H1 (cell line): ENCODE measurements around the gene F10. TPM values are rescaled to one million over a fixed set of nuclear protein-coding genes. Genes with fewer than 3 reads are reported as not detected.

Source experiments
- CTCF ChIA-PET: fragments of 300-600 bp; sonication (Branson Sonifier 250); formaldehyde crosslinking; loops from one replicate; lab custom pipeline; 2021; ENCODE audit not compliant: partially characterized antibody; lab: Charles Lee
- POLR2A ChIA-PET: fragments of 300-600 bp; sonication (Branson Sonifier 250); formaldehyde crosslinking; loops from one replicate; lab custom pipeline; 2021; ENCODE audit warnings: inconsistent platforms; ENCODE audit not compliant: partially characterized antibody; lab: Charles Lee
- DNase-seq, 2 experiments: peaks; one replicate each; pipeline versions ENCODE4 v3.0.0 to v3.0.0-alpha.2; 2010 to 2022; ENCODE audit warnings: low spot score in 2 of 2, low read depth in 1 of 2, mixed read lengths in 1 of 2
- FAIRE-seq: peaks from 2 replicates; lab custom pipeline; 2011; peaks lifted over from hg19 to GRCh38; lab: Jason Lieb, UNC
- H2AFZ ChIP-seq: 2 replicates; pipeline ENCODE4 v1.8.1; 2012; ENCODE audit warnings: low read length, inconsistent platforms
- H2AK5ac ChIP-seq: 2 replicates; pipeline ENCODE4 v1.6.1; 2013; ENCODE audit warnings: low read depth, low read length
- H2BK120ac ChIP-seq: replicated peaks from 2 replicates; pipeline ENCODE3; 2013; ENCODE audit warnings: low read depth, low read length, inconsistent platforms
- H2BK12ac ChIP-seq: 2 replicates; pipeline ENCODE4 v1.6.1; 2013; ENCODE audit warnings: low read depth, low read length
- H2BK15ac ChIP-seq: 2 replicates; pipeline ENCODE4 v1.6.1; 2013; ENCODE audit warnings: low read length
- H2BK20ac ChIP-seq: 2 replicates; pipeline ENCODE4 v1.6.1; 2013; ENCODE audit warnings: low read length
- H2BK5ac ChIP-seq: 2 replicates; pipeline ENCODE4 v1.6.1; 2013; ENCODE audit warnings: low read depth, low read length
- H3K14ac ChIP-seq: 2 replicates; pipeline ENCODE4 v1.6.1; 2013; ENCODE audit warnings: inconsistent platforms; ENCODE audit not compliant: insufficient read length
- H3K18ac ChIP-seq: 2 replicates; pipeline ENCODE4 v1.6.1; 2013; ENCODE audit warnings: low read length; ENCODE audit errors: extremely low read depth
- H3K23ac ChIP-seq: 2 replicates; pipeline ENCODE4 v1.6.1; 2013; ENCODE audit warnings: inconsistent platforms; ENCODE audit not compliant: insufficient read length
- H3K23me2 ChIP-seq: 2 replicates; pipeline ENCODE4 v1.6.1; 2013; ENCODE audit warnings: low read depth, low read length
- H3K27ac ChIP-seq: 2 replicates; pipeline ENCODE4 v1.6.1; 2011; ENCODE audit warnings: low read depth, low read length, inconsistent platforms
- H3K27me3 ChIP-seq, 4 experiments: replicated peaks in 1 of 4; 1 replicate in 1 of 4; 2 replicates in 3 of 4; pipeline versions ENCODE4 v1.6.1 to v1.8.1; 2011 to 2013; ENCODE audit warnings: low read length in 3 of 4, mild to moderate bottlenecking in 3 of 4, inconsistent platforms in 2 of 4, mixed read lengths in 2 of 4, moderate library complexity in 1 of 4; ENCODE audit not compliant: control insufficient read depth in 3 of 4, insufficient read depth in 3 of 4; ENCODE audit errors: extremely low read depth in 1 of 4
- H3K36me3 ChIP-seq, 4 experiments: 2 replicates each; pipeline versions ENCODE4 v1.6.1 to v1.8.1; 2011 to 2013; ENCODE audit warnings: mild to moderate bottlenecking in 4 of 4, low read length in 3 of 4, moderate library complexity in 2 of 4, control low read depth in 1 of 4, inconsistent platforms in 1 of 4; ENCODE audit not compliant: insufficient read depth in 4 of 4, control insufficient read depth in 2 of 4
- H3K4ac ChIP-seq: replicated peaks from 2 replicates; pipeline ENCODE3; 2013; ENCODE audit warnings: low read length, low read depth, mixed read lengths, inconsistent platforms; ENCODE audit not compliant: insufficient read length
- H3K4me1 ChIP-seq, 4 experiments: replicated peaks in 1 of 4; 1 replicate in 1 of 4; 2 replicates in 3 of 4; pipeline versions ENCODE4 v1.6.1 to v1.8.1; 2011 to 2013; ENCODE audit warnings: low read length in 3 of 4, inconsistent platforms in 2 of 4, mixed read lengths in 1 of 4; ENCODE audit not compliant: insufficient read depth in 4 of 4, control insufficient read depth in 3 of 4
- H3K4me2 ChIP-seq, 2 experiments: 2 replicates each; pipeline versions ENCODE4 v1.6.1 to v1.8.1; 2011 to 2013; ENCODE audit warnings: low read depth in 2 of 2, low read length in 2 of 2, control low read depth in 1 of 2, inconsistent platforms in 1 of 2, mild to moderate bottlenecking in 1 of 2; ENCODE audit not compliant: insufficient read depth in 1 of 2
- H3K4me3 ChIP-seq, 4 experiments: fragments of 200-600, 300-600 bp in 1 of 4; sonication (generic), shearing (Covaris generic), sonication (Bioruptor Twin) in 1 of 4; 2 replicates each; pipeline versions ENCODE4 v1.5.1 to v1.8.1; 2011 to 2016; ENCODE audit warnings: low read length in 4 of 4, low read depth in 3 of 4, control low read depth in 2 of 4, inconsistent platforms in 2 of 4, mild to moderate bottlenecking in 2 of 4, mixed read lengths in 1 of 4, moderate library complexity in 1 of 4; ENCODE audit not compliant: insufficient read depth in 2 of 4; ENCODE audit errors: extremely low read depth in 1 of 4
- H3K56ac ChIP-seq: replicated peaks from 2 replicates; pipeline ENCODE3; 2013; ENCODE audit warnings: low read depth, mild to moderate bottlenecking, mixed read lengths, low read length, inconsistent platforms; ENCODE audit not compliant: insufficient read length
- H3K79me1 ChIP-seq: 2 replicates; pipeline ENCODE4 v1.6.1; 2013; ENCODE audit warnings: low read depth, low read length, control low read depth
- H3K79me2 ChIP-seq, 2 experiments: 2 replicates each; pipeline versions ENCODE4 v1.6.1 to v1.8.1; 2012 to 2013; ENCODE audit warnings: low read length in 2 of 2, mild to moderate bottlenecking in 2 of 2, inconsistent platforms in 1 of 2; ENCODE audit not compliant: insufficient read depth in 2 of 2, control insufficient read depth in 1 of 2
- H3K9ac ChIP-seq, 4 experiments: replicated peaks in 1 of 4; 1 replicate in 1 of 4; 2 replicates in 3 of 4; pipeline versions ENCODE4 v1.6.1 to v1.8.1; 2011 to 2013; ENCODE audit warnings: low read depth in 3 of 4, low read length in 3 of 4, control low read depth in 2 of 4, mild to moderate bottlenecking in 2 of 4, moderate library complexity in 2 of 4, inconsistent platforms in 1 of 4; ENCODE audit errors: extremely low read depth in 1 of 4
- H3K9me3 ChIP-seq, 2 experiments: 2 replicates each; pipeline versions ENCODE4 v1.6.1 to v1.8.1; 2012 to 2013; ENCODE audit warnings: mild to moderate bottlenecking in 2 of 2, moderate library complexity in 2 of 2, control low read depth in 1 of 2, inconsistent platforms in 1 of 2, low read depth in 1 of 2, low read length in 1 of 2, mixed read lengths in 1 of 2; ENCODE audit not compliant: insufficient read depth in 2 of 2
- H4K20me1 ChIP-seq, 2 experiments: replicated peaks in 1 of 2; 2 replicates each; pipeline versions ENCODE3 to v1.8.1; 2011 to 2013; ENCODE audit warnings: inconsistent platforms in 2 of 2, low read length in 2 of 2, mild to moderate bottlenecking in 1 of 2; ENCODE audit not compliant: insufficient read depth in 2 of 2, control insufficient read depth in 1 of 2
- H4K5ac ChIP-seq: 2 replicates; pipeline ENCODE4 v1.6.1; 2013; ENCODE audit warnings: low read length, low read depth, mixed read lengths, inconsistent platforms; ENCODE audit not compliant: insufficient read length
- H4K8ac ChIP-seq: 2 replicates; pipeline ENCODE4 v1.8.0; 2013; ENCODE audit warnings: mild to moderate bottlenecking, moderate library complexity, low read length, inconsistent platforms; ENCODE audit not compliant: insufficient read depth; ENCODE audit errors: extremely low read depth
- H4K91ac ChIP-seq: replicated peaks from 2 replicates; pipeline ENCODE3; 2013; ENCODE audit warnings: low read length, mixed read lengths, inconsistent platforms; ENCODE audit not compliant: insufficient read length
- ATF3 ChIP-seq: IDR thresholded peaks from 2 replicates; pipeline ENCODE4 v1.6.1; 2011; ENCODE audit warnings: low read depth, mild to moderate bottlenecking, low read length; ENCODE audit not compliant: insufficient read depth
- WGBS, 2 experiments: shearing (Covaris generic) in 1 of 2; methylation state at CpG; one replicate each; pipeline versions ENCODE4 v1.1.6 to v1.1.7; 2013 to 2015; ENCODE audit warnings: low lambda C conversion rate in 2 of 2, mixed read lengths in 2 of 2, inconsistent platforms in 1 of 2, low coverage in 1 of 2, missing lambda C conversion rate in 1 of 2; ENCODE audit not compliant: insufficient replicate concordance in 2 of 2, insufficient coverage in 1 of 2, insufficient read length in 1 of 2; ENCODE audit errors: extremely low coverage in 1 of 2, missing lambda C conversion rate in 1 of 2; 5-methylcytosine and 5-hydroxymethylcytosine counted together
- polyA plus RNA-seq, 7 experiments: library from polyadenylated mRNA; depleted of rRNA in 3 of 7; stranded (reverse) in 5 of 7; unstranded in 2 of 7; fragments of >200 nt in 5 of 7; fragments of 200-250 nt in 2 of 7; gene quantifications; 1 replicate in 5 of 7; 2 replicates in 1 of 7; 4 replicates in 1 of 7; pipeline versions ENCODE4 v1.2.1 to v1.2.3, GENCODE V29; 2011 to 2013; ENCODE audit warnings: missing spikeins in 2 of 7, mixed read lengths in 2 of 7
- total RNA-seq: library from RNA; stranded (reverse); fragmentation: NEBNext Ultra II Directional; extraction: Animal tissue kit (Norgen Biotek cat#: 25700); gene quantifications from 2 replicates; pipeline ENCODE4 v1.2.1, GENCODE V29; 2021

F10 gene
- total and polyA plus RNA-seq, 2 of the 8 experiments (the other 6 are each of a cell fraction or from before 2014, with no cell fraction given) = 2.0 to 4.2 TPM

GRCh38 chr13:113082198-113083021 is 40.2 kb upstream of the F10 start:
- no peak for TF ChIP-seq ATF3
- DNase-seq = no peak

More at GRCh38 chr13:113082198-113083021, 40.2 kb upstream of the F10 start:
- H3K14ac ChIP-seq = no peak overlapping the region
- no peaks in the 10 kb centered on the region for H3K9me3 ChIP-seq
- H4K8ac ChIP-seq = no peak overlapping the region
- H2AK5ac ChIP-seq = no peak overlapping the region
- H3K4me1 ChIP-seq = no peaks in the 10 kb centered on the region
- no peak overlapping the region for H3K4me2 ChIP-seq
- no peak overlapping the region for H2BK12ac ChIP-seq
- peaks cover 0 to 1% (median 0%) of the 10 kb centered on the region in 4 experiments; a peak in 3 of 8 replicates for H3K36me3 ChIP-seq
- H3K79me2 ChIP-seq = no peaks in the 10 kb centered on the region
- no peak for FAIRE-seq
- H4K91ac ChIP-seq = no peak overlapping the region
- H2AFZ ChIP-seq = no peak overlapping the region
- H2BK15ac ChIP-seq = no peak overlapping the region
- ChIA-PET CTCF (interaction anchor here (1.2 to 1.9 kb wide), 4 partner anchors 12 to 139 kb away, joined by 3 to 6 read pairs (median 4); no protein-coding TSS in a partner anchor), POLR2A (interaction anchor here (0.6 kb wide), 1 partner anchor 497 kb away, joined by 3 read pairs; no protein-coding TSS in a partner anchor)
- no peak overlapping the region for H3K18ac ChIP-seq
- WGBS, 2 experiments = 88% methylated on average over 26 of the region's 26 CpGs; no CpG with 5 or more reads in 1 of the 2 experiments
- no peaks in the 10 kb centered on the region for H3K23me2 ChIP-seq
- H3K27me3 ChIP-seq = no peaks in the 10 kb centered on the region
- H3K79me1 ChIP-seq = no peaks in the 10 kb centered on the region
- no peaks in the 10 kb centered on the region for H4K20me1 ChIP-seq
- no peak overlapping the region for H2BK20ac ChIP-seq
- H2BK120ac ChIP-seq = no peak overlapping the region
- no peak overlapping the region for H3K56ac ChIP-seq
- no peak overlapping the region for H3K23ac ChIP-seq
- no peak overlapping the region for H4K5ac ChIP-seq
- no peak overlapping the region for H3K4ac ChIP-seq
- H3K27ac ChIP-seq = no peak overlapping the region
- H2BK5ac ChIP-seq = no peak overlapping the region
- no peak overlapping the region for H3K9ac ChIP-seq
- no peak overlapping the region for H3K4me3 ChIP-seq
